KMS-11 (cell line): Measurements from ENCODE around the gene C22orf31.
"Not testable (repeated sequence)": the region's sequence is repeated elsewhere in the genome, so short reads cannot be mapped to it uniquely, and the experiment has no call there.

Experiments used
- H2AFZ ChIP-seq: fragments of 200-600 bp; sonication (generic); 2 replicates; pipeline ENCODE4 v1.6.1; 2016; ENCODE audit warnings: antibody characterized with exemption, mixed run types, low read depth
- H3K27ac ChIP-seq: fragments of 200-600 bp; sonication (generic); 2 replicates; pipeline ENCODE4 v1.6.1; 2016; ENCODE audit warnings: mild to moderate bottlenecking, mixed run types
- H3K27me3 ChIP-seq: fragments of 200-600 bp; sonication (generic); 2 replicates; pipeline ENCODE4 v1.6.1; 2017; ENCODE audit warnings: mild to moderate bottlenecking, low read depth, mixed run types, moderate library complexity; ENCODE audit not compliant: insufficient read depth
- H3K36me3 ChIP-seq: fragments of 200-600 bp; sonication (generic); 2 replicates; pipeline ENCODE4 v1.6.1; 2017; ENCODE audit warnings: mild to moderate bottlenecking, mixed run types; ENCODE audit not compliant: insufficient read depth
- H3K4me1 ChIP-seq: fragments of 200-600 bp; sonication (generic); 2 replicates; pipeline ENCODE4 v1.6.1; 2016; ENCODE audit warnings: mild to moderate bottlenecking, low read depth, mixed run types; ENCODE audit not compliant: poor library complexity, severe bottlenecking
- H3K4me2 ChIP-seq: fragments of 200-600 bp; sonication (generic); 2 replicates; pipeline ENCODE4 v1.7.0; 2016; ENCODE audit warnings: mild to moderate bottlenecking, mixed run types
- H3K4me3 ChIP-seq: fragments of 200-600 bp; sonication (generic); IDR thresholded peaks from 2 replicates; pipeline ENCODE4 v1.6.1; 2017; ENCODE audit warnings: low read depth, low read length, mixed read lengths; ENCODE audit not compliant: insufficient read depth
- H3K79me2 ChIP-seq: fragments of 200-600 bp; sonication (generic); 2 replicates; pipeline ENCODE4 v1.6.1; 2016; ENCODE audit warnings: low read depth, mixed run types; ENCODE audit not compliant: insufficient read depth
- H3K9ac ChIP-seq: fragments of 200-600 bp; sonication (generic); 2 replicates; pipeline ENCODE4 v1.6.1; 2016; ENCODE audit warnings: mild to moderate bottlenecking, mixed run types
- H4K20me1 ChIP-seq: fragments of 200-600 bp; sonication (generic); 2 replicates; pipeline ENCODE4 v1.6.1; 2016; ENCODE audit warnings: mild to moderate bottlenecking, mixed run types; ENCODE audit not compliant: insufficient read depth
- CTCF ChIP-seq: fragments of 200-600 bp; sonication (generic); conservative IDR thresholded peaks from 2 replicates; pipeline ENCODE4 v1.6.1; 2017; ENCODE audit warnings: low read depth, mild to moderate bottlenecking, antibody characterized with exemption, low read length, moderate library complexity, mixed read lengths

C22orf31 gene

GRCh38 chr22:29043906-29044575 lies 17.6 kb downstream of the C22orf31 start:
- no peaks in the 10 kb centered on the region for H3K36me3 ChIP-seq
- no peak overlapping the region for H3K9ac ChIP-seq
- no peak overlapping the region for H3K4me3 ChIP-seq
- H3K27me3 ChIP-seq = no peaks in the 10 kb centered on the region
- no peak for TF ChIP-seq CTCF
- H3K79me2 ChIP-seq = no peaks in the 10 kb centered on the region
- no peak overlapping the region for H2AFZ ChIP-seq
- H3K4me2 ChIP-seq = no peak overlapping the region
- H3K27ac ChIP-seq = no peak overlapping the region
- H3K4me1 ChIP-seq = no peaks in the 10 kb centered on the region
- H4K20me1 ChIP-seq = no peaks in the 10 kb centered on the region

GRCh38 chr22:29041408-29041807 lies 20.2 kb downstream of the C22orf31 start:
- no peak for TF ChIP-seq CTCF
- no peak overlapping the region for H3K27ac ChIP-seq
- H4K20me1 ChIP-seq = no peaks in the 10 kb centered on the region
- no peaks in the 10 kb centered on the region for H3K79me2 ChIP-seq
- no peaks in the 10 kb centered on the region for H3K27me3 ChIP-seq
- no peaks in the 10 kb centered on the region for H3K4me1 ChIP-seq
- no peak overlapping the region for H3K4me2 ChIP-seq
- no peak overlapping the region for H3K4me3 ChIP-seq
- no peak overlapping the region for H3K9ac ChIP-seq
- no peaks in the 10 kb centered on the region for H3K36me3 ChIP-seq
- no peak overlapping the region for H2AFZ ChIP-seq

- Histone ChIP-seq H3K4me2 (no peak overlapping the region), H3K27ac (no peak overlapping the region)
Measured at GRCh38 chr22:29040385-29041275, 21.0 kb downstream of the C22orf31 start.

GRCh38 chr22:29039684-29040083 lies 21.9 kb downstream of the C22orf31 start:
- H3K9ac ChIP-seq, H3K36me3 ChIP-seq, H3K79me2 ChIP-seq, H2AFZ ChIP-seq, H3K4me1 ChIP-seq, H3K4me3 ChIP-seq, H4K20me1 ChIP-seq, H3K27ac ChIP-seq, H3K27me3 ChIP-seq, H3K4me2 ChIP-seq: not testable (repeated sequence)

More at GRCh38 chr22:29040385-29041275, 21.0 kb downstream of the C22orf31 start:
- Histone ChIP-seq H3K27me3 (no peaks in the 10 kb centered on the region), H4K20me1 (no peaks in the 10 kb centered on the region), H3K4me3 (no peak overlapping the region), H3K4me1 (no peaks in the 10 kb centered on the region), H2AFZ (no peak overlapping the region), H3K9ac (no peak overlapping the region), H3K36me3 (no peaks in the 10 kb centered on the region), H3K79me2 (no peaks in the 10 kb centered on the region)
- peak; percentile 94 for TF ChIP-seq CTCF

GRCh38 chr22:29039148-29039547 lies 22.5 kb downstream of the C22orf31 start:
- no peaks in the 10 kb centered on the region for H3K36me3 ChIP-seq
- H3K27ac ChIP-seq = no peak overlapping the region
- no peak overlapping the region for H2AFZ ChIP-seq
- H3K27me3 ChIP-seq = no peaks in the 10 kb centered on the region
- no peak overlapping the region for H3K4me3 ChIP-seq
- no peaks in the 10 kb centered on the region for H4K20me1 ChIP-seq
- H3K9ac ChIP-seq = no peak overlapping the region
- no peak overlapping the region for H3K4me2 ChIP-seq
- H3K4me1 ChIP-seq = no peaks in the 10 kb centered on the region
- H3K79me2 ChIP-seq = no peaks in the 10 kb centered on the region
- no peak for TF ChIP-seq CTCF
